HCT116 (cell line): ENCODE data around the gene GATAD2A. TPM values are rescaled to one million over a fixed set of nuclear protein-coding genes. Genes with fewer than 3 reads are reported as not detected.

Source experiments
- ATAC-seq: fragments of 200-7000 bp; cut with Tn5 transposase; 2 replicates; pipeline ENCODE4 v1.9.1; 2020; ENCODE audit warnings: mild to moderate bottlenecking, moderate library complexity
- BruUV-seq: library from RNA; stranded (reverse); fragments of 400-500 nt; replicated peaks from 2 replicates; lab custom pipeline; 2021; lab: Mats Ljungman, UMichigan
- CTCF ChIA-PET: fragments of 300-600 bp; sonication (Branson Sonifier 250); formaldehyde crosslinking; loops from one replicate; lab custom pipeline; 2021; ENCODE audit warnings: antibody characterized with exemption; lab: Charles Lee
- POLR2A ChIA-PET: fragments of 300-600, 350-600 bp; sonication (Branson Sonifier 250); formaldehyde crosslinking; loops from one replicate; lab custom pipeline; 2021; ENCODE audit warnings: antibody characterized with exemption; lab: Charles Lee
- RAD21 ChIA-PET, 2 experiments: fragments of 300-600 bp; sonication (Branson Sonifier 250); formaldehyde crosslinking; loops; one replicate each; lab custom pipeline; 2023; ENCODE audit warnings: low total read pairs in 2 of 2; ENCODE audit not compliant: uncharacterized antibody in 2 of 2, unreplicated experiment in 2 of 2, low non-redundant PET in 1 of 2; lab: Charles Lee
- DNase-seq: peaks from one replicate; pipeline ENCODE4 v3.0.0-alpha.2; 2010; ENCODE audit warnings: low read depth, low spot score
- H2AFZ ChIP-seq: fragments of 200-600 bp; shearing (Covaris generic), sonication (generic); 2 replicates; pipeline ENCODE4 v1.6.1; 2017; ENCODE audit warnings: low read depth, mixed run types, mixed read lengths, antibody characterized with exemption, low read length; ENCODE audit not compliant: poor library complexity, severe bottlenecking
- H3K27ac ChIP-seq: 2 replicates; pipeline ENCODE4 v1.5.1; 2012; ENCODE audit warnings: low read depth, low read length
- H3K27me3 ChIP-seq: fragments of 200-600 bp; sonication (generic); 2 replicates; pipeline ENCODE4 v1.6.1; 2016; ENCODE audit warnings: mixed run types, low read length, mixed read lengths; ENCODE audit not compliant: insufficient read depth
- H3K36me3 ChIP-seq, 2 experiments: fragments of 200-500 bp in 1 of 2; fragments of 200-600 bp in 1 of 2; sonication (Bioruptor generic) in 1 of 2; sonication (generic) in 1 of 2; 2 replicates each; pipeline versions ENCODE4 v1.5.1 to v1.6.1; 2014 to 2016; ENCODE audit warnings: low read length in 2 of 2, inconsistent platforms in 1 of 2, mixed read lengths in 1 of 2, mixed run types in 1 of 2; ENCODE audit not compliant: insufficient read depth in 2 of 2, control insufficient read depth in 1 of 2
- H3K4me1 ChIP-seq, 2 experiments: fragments of 200-600 bp in 1 of 2; sonication (generic) in 1 of 2; 2 replicates each; pipeline versions ENCODE4 v1.5.1 to v1.6.1; 2012 to 2017; ENCODE audit warnings: low read length in 2 of 2, inconsistent platforms in 1 of 2, mild to moderate bottlenecking in 1 of 2, mixed read lengths in 1 of 2, mixed run types in 1 of 2, moderate library complexity in 1 of 2; ENCODE audit not compliant: insufficient read depth in 2 of 2, control insufficient read depth in 1 of 2
- H3K4me2 ChIP-seq: fragments of 200-600 bp; sonication (generic); 2 replicates; pipeline ENCODE4 v1.6.1; 2017; ENCODE audit warnings: mixed run types, low read length, mixed read lengths
- H3K4me3 ChIP-seq, 2 experiments: fragments of 200-600 bp in 1 of 2; sonication (generic) in 1 of 2; replicated peaks in 1 of 2; 2 replicates each; pipeline ENCODE4 v1.5.1; 2011 to 2016; ENCODE audit warnings: low read length in 2 of 2, control low read depth in 1 of 2, low read depth in 1 of 2, mild to moderate bottlenecking in 1 of 2, mixed read lengths in 1 of 2, mixed run types in 1 of 2
- H3K79me2 ChIP-seq: fragments of 200-600 bp; sonication (generic); 2 replicates; pipeline ENCODE4 v1.6.1; 2017; ENCODE audit warnings: mild to moderate bottlenecking, mixed run types, low read length, moderate library complexity, mixed read lengths; ENCODE audit not compliant: insufficient read depth
- H3K9ac ChIP-seq: fragments of 200-600 bp; sonication (generic); 2 replicates; pipeline ENCODE4 v1.6.1; 2016; ENCODE audit warnings: low read length, mixed read lengths
- H3K9me2 ChIP-seq: fragments of 200-600 bp; sonication (generic), shearing (Covaris generic); 2 replicates; pipeline ENCODE4 v1.6.1; 2017; ENCODE audit warnings: mixed run types, mild to moderate bottlenecking, moderate library complexity; ENCODE audit not compliant: insufficient read depth
- H3K9me3 ChIP-seq, 2 experiments: fragments of 200-500 bp in 1 of 2; fragments of 200-600 bp in 1 of 2; sonication (Bioruptor generic) in 1 of 2; sonication (generic) in 1 of 2; 2 replicates each; pipeline ENCODE4 v1.6.1; 2014 to 2017; ENCODE audit warnings: low read length in 2 of 2, mixed read lengths in 2 of 2, inconsistent platforms in 1 of 2, low read depth in 1 of 2, mild to moderate bottlenecking in 1 of 2, mixed run types in 1 of 2, moderate library complexity in 1 of 2; ENCODE audit not compliant: control insufficient read depth in 1 of 2, insufficient read depth in 1 of 2
- H4K20me1 ChIP-seq: fragments of 200-600 bp; sonication (generic), shearing (Covaris generic); 2 replicates; pipeline ENCODE4 v1.6.1; 2017; ENCODE audit warnings: mixed run types, mild to moderate bottlenecking, moderate library complexity; ENCODE audit not compliant: insufficient read depth
- ELF1 ChIP-seq: IDR thresholded peaks from 2 replicates; pipeline ENCODE4 v1.6.1; 2012; ENCODE audit warnings: low read depth, borderline replicate concordance
- SP1 ChIP-seq: IDR thresholded peaks from 2 replicates; pipeline ENCODE4 v1.6.1; 2012; ENCODE audit warnings: low read depth
- TCF7L2 ChIP-seq: IDR thresholded peaks from 2 replicates; pipeline ENCODE4 v1.7.0; 2011; ENCODE audit warnings: borderline replicate concordance, inconsistent platforms; ENCODE audit not compliant: insufficient read depth, insufficient read length; ENCODE audit errors: extremely low read depth
- YY1 ChIP-seq: IDR thresholded peaks from 2 replicates; pipeline ENCODE4 v1.6.1; 2011; ENCODE audit warnings: low read length, low read depth, moderate library complexity, mild to moderate bottlenecking; ENCODE audit not compliant: insufficient replicate concordance; ENCODE audit errors: extremely low read depth
- intact Hi-C: fragments of 100-400 bp; cut with micrococcal nuclease; formaldehyde crosslinking; loops from 2 replicates; pipeline ENCODE4 v1.10.0; 2022
- total RNA-seq: library from RNA; stranded (reverse); gene quantifications from one replicate; pipeline ENCODE4 v1.2.1, GENCODE V29; 2021; ENCODE audit not compliant: unreplicated experiment
- TF ChIP-seq, protein P1 (sequence below): IDR thresholded peaks from 2 replicates; pipeline ENCODE4 v1.6.1; 2012; ENCODE audit warnings: low read depth

GATAD2A gene
- total RNA-seq, 1 experiment from 2014 or later, result 130 TPM

DNA sequence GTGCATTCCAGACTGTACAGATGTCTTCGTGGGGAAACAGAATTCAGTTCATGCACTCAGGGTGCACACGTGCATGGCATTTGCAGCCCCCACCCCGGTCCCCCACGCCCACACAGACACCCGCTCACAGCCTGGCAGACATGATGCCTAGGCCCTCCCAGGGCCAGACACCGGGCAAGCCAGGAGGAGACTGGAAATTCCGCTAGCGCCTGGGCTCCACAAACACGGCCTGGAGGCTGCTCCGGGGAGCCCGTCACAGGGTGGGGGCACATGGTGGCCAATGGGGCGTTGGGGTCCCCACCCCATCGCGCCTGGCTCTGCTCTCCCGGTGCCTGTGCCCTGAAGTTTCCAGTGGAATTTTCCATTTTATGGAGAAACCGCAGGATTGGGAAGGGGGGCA lies 136.1 kb downstream of the GATAD2A start:
- POLR2A ChIA-PET, result interaction anchor here (0.6 to 1.3 kb wide), 6 partner anchors 11 to 1520 kb away, joined by 3 to 4 read pairs (median 3); partner anchors contain the start of gene ATP13A1
- no TSS peak for BruUV-seq
- TF ChIP-seq TCF7L2 (no peak), ELF1 (no peak), YY1 (no peak), SP1 (no peak)
- TF ChIP-seq, protein P1, sequence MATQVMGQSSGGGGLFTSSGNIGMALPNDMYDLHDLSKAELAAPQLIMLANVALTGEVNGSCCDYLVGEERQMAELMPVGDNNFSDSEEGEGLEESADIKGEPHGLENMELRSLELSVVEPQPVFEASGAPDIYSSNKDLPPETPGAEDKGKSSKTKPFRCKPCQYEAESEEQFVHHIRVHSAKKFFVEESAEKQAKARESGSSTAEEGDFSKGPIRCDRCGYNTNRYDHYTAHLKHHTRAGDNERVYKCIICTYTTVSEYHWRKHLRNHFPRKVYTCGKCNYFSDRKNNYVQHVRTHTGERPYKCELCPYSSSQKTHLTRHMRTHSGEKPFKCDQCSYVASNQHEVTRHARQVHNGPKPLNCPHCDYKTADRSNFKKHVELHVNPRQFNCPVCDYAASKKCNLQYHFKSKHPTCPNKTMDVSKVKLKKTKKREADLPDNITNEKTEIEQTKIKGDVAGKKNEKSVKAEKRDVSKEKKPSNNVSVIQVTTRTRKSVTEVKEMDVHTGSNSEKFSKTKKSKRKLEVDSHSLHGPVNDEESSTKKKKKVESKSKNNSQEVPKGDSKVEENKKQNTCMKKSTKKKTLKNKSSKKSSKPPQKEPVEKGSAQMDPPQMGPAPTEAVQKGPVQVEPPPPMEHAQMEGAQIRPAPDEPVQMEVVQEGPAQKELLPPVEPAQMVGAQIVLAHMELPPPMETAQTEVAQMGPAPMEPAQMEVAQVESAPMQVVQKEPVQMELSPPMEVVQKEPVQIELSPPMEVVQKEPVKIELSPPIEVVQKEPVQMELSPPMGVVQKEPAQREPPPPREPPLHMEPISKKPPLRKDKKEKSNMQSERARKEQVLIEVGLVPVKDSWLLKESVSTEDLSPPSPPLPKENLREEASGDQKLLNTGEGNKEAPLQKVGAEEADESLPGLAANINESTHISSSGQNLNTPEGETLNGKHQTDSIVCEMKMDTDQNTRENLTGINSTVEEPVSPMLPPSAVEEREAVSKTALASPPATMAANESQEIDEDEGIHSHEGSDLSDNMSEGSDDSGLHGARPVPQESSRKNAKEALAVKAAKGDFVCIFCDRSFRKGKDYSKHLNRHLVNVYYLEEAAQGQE, result no peak
- Histone ChIP-seq H3K36me3 (no peaks in the 10 kb centered on the region), H3K4me1 (peaks cover 12 to 34% of the 10 kb centered on the region in 2 experiments), H4K20me1 (no peaks in the 10 kb centered on the region), H3K27ac (peak overlapping the region; percentile 35; the same call in 1 of the 2 replicates), H3K9me2 (no peaks in the 10 kb centered on the region), H2AFZ (no peak overlapping the region), H3K9me3 (no peaks in the 10 kb centered on the region), H3K9ac (no peak overlapping the region), H3K4me2 (peak overlapping the region; percentile 99), H3K27me3 (no peaks in the 10 kb centered on the region), H3K79me2 (no peaks in the 10 kb centered on the region), H3K4me3 (no peak overlapping the region)
- CTCF ChIA-PET, result interaction anchor here (0.6 to 2.8 kb wide), 2 partner anchors 9 to 12 kb away, joined by 9 to 52 read pairs; no protein-coding TSS in a partner anchor
- ATAC-seq, result no peak
- DNase-seq, result no peak
- RAD21 ChIA-PET, result interaction anchor here in 1 of 2 experiments (0.6 to 1.0 kb wide), 3 partner anchors 9 to 25 kb away, joined by 3 to 4 read pairs (median 4); partner anchors contain the start of gene NDUFA13
- intact Hi-C loops, result loop anchor here (10.0 kb wide), 1 partner anchor 233 kb away; no protein-coding TSS in a partner anchor
